Cerebellar cortex (tissue), 1 donor: ENCODE results near the gene SWI5.

Experiments
- DNase-seq: peaks from one replicate; pipeline ENCODE4 v3.0.0-alpha.2; 2015; ENCODE audit warnings: low spot score

Gene SWI5

DNA sequence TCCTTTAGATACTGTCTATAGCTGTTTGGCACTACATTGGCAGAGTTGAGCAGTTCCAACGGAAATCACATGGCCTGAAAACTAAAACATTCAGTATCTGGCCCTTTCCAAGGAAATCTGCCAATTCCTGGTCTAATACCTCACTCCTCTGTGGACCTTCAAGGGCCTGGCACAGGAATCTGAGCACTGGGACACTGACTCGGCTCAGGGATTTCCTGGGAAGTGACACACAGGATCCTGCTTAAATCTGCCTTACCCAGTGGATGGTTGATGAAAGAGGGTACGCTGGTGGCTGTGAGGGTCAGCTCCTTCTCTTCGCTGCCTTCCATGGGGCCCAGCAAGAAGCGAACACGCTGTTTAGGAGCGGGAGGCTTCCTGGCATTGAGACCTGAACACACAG, 45.3 kb downstream of the SWI5 start:
- no peak for DNase-seq

DNA sequence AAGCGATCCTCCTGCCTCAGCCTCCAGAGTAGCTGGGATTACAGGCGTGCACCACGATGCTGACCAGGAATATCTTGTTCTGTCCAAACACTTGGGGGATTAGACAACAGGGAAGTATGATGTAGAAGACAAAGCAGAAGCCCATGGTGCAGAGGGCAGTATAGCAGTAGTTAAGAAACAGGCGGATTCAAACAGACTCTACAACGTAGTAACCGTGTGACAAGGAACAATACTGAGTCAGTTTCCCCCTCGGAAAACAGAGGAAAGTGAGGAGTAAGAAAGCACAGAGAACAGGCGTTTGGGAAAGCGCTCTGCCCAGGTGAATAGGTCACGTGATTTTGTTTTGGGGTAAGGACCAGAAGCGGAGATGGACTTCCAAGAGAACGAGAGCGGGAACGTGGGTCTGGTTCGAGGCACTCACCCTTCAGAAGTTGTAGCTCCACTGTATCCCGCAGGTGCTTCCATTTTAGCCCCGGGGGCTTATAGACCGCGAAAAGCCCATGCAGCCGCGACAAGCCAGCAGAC, 45.9 kb downstream of the SWI5 start:
- no peak for DNase-seq

DNA sequence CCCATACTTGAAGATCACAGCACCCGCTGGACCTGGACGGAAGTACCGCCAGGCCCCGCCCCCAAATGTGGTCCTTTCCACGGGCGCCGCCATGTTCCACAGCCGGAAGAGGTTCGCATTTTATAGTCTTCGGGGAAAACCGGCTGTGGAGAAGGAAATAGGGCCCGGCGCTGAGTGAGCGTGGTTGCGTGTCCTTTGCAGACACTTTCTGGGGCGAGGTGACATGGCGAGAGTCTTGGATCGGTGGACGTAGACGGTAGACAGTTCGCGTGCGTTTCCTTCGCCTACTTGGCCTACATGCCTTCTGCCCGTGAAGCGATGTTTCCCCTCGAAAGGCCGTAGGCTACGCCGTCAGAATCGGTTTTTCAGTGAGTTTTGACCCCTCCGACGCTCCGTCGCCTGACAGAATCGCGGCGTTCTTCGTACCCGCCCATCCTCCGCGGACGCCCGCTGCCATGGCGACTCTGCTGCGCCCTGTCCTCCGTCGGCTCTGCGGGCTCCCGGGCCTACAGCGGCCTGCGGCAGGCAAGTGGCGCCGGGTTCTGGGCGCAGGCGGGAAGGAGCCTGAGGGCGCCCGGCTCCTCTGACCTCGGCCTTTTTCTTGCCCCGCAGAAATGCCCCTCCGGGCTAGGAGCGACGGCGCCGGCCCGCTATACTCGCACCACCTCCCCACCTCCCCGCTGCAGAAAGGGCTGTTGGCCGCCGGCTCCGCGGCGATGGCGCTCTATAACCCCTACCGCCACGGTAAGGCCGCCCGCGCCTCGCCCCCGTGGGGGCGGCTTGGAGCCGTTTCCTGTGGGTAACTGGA, 46.5 kb downstream of the SWI5 start, which contains the start of the genes COQ4 and TRUB2:
Gene COQ4 (plus strand): TSS at position 436 of the 808 bp plus-strand sequence. CDS start 20 bp downstream, at position 456.
Gene TRUB2 (minus strand): TSS at position 44 of the 808 bp plus-strand sequence. CDS start 39 bp downstream, at position 5.
- peak; percentile 96 for DNase-seq

DNA sequence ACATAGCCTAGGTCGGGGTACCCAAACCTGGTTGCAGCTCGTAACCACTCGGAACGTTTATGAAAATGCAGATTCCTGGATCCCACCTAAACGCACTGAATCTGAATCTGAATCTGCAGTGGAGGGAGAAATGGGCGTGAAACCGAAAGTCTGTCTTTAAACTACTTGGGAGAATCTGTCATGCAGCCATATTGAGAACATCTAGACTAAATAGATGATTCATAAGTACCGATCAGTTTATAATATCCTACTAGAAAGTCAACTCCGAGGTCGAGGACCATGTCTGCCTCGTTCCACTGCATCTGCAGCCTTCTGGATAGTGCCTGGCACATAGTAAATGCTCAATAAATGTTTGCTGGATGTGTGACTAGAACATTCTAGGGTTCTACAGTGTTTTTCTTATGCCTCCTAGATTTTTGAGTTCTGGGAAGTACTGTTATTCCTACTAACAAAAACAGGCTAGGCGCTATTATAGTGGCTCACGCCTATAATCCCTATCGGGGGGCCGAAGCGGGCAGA, 47.2 kb downstream of the SWI5 start:
- DNase-seq = no peak

DNA sequence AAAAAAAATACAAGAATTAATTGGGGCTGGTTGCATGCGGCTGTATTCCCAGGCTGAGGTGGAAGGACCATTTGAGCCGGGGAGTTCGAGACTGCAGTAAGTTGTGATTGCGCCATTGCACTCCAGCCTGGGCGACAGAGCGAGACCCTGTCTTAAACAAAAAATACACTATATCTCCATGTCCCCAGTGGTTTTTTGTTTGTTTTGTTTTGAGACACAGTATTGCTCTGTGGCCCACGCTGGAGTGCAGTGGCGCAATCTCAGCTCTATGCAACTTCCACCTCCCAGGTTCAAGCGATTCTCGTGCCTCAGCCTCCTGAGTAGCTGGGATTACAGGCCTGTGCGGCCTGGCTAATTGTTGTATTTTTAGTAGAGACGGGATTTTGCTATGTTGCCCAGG, 47.7 kb downstream of the SWI5 start:
- no peak for DNase-seq

DNA sequence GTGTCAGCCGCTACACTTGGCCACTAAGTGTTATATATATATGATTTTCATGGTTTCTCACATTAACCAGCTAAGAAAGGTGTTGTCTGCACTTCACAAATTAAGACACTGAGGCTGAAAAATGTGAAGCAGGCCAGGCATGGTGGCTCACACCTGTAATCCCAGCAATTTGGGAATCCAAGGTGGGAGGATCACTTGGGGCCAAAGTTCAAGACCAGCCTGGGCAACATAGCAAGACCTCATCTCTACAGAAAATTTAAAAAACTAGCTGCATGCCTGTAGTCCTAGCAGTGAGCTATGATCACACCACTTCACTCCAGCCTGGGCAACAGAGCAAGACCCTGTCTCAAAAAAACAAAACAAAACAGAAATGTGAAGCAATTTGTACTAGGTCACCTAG, 48.3 kb downstream of the SWI5 start:
- no peak for DNase-seq

DNA sequence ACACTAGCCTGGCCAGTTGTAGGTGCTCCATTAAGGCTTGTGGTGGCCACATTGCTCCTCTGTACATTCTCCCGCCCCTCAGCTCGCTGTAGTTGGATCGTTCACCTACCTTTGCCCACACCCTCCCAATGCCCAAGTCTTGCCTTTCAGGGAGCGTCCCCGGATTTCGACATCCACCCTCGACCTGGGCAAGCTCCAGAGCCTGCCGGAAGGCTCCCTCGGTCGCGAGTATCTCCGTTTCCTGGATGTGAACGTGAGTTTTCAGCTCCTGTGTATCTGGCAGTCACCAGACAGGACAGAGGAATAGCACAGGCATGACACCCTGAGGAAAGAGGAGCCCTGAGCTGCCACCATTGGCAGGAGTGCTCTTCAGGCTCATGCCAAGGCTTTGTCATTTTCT, 49.6 kb downstream of the SWI5 start:
- no peak for DNase-seq

DNA sequence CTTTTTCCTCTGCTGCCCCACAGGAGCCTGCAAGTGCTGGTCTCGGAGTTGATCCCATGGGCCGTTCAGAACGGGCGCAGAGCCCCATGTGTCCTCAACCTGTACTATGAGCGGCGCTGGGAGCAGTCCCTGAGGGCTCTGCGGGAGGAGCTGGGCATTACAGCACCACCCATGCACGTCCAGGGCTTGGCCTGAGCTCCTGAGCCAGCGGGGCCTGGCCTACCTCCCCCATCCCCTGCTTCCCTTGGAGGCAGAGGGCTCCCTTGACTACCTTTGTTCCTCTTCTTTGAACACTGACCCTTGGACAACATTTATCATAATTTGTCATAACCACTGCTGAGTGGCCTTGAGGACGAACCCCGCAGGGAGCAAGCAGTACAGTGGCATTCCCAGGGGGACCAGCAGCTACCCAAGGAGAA, 57.4 kb downstream of the SWI5 start:
- no peak for DNase-seq

DNA sequence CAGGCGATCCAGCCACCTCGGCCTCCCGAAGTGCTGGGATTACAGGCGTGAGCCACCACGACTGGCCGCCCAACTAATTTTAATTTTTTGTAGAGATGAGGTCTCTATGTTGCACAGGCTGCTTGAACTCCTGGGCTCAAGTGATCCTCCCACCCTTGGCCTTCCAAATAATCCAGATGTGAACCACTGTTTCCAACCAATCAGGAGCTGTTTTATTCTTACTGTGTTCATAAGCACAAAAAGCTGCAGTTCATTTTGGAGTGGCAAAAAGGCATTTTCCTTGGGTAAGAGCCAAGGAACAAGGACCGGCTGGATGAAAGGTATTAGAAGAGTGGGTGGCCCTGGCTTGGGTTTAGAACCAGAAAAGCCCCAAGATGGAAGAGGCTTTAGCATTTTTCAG, 59.1 kb downstream of the SWI5 start:
- DNase-seq = no peak

DNA sequence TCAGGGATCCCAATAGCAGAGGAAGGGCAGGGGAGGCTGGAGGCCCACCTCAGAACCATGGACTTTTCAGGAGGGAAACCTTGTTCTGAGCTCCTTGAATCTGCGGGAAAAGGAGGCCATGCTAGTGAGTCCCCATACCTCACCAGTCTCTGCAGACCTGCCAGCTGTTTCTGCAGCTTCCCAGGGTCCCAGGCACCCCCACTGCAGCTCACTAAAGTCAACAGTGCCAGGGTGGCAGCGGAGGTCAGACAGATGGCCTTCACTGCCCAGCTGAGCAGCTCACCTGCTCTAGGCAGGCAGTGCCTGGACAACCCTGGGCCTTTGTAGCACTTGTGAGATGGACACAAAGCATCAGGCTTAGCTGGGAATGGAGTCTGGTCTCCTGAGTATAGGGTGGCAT, 59.8 kb downstream of the SWI5 start:
- no peak for DNase-seq

DNA sequence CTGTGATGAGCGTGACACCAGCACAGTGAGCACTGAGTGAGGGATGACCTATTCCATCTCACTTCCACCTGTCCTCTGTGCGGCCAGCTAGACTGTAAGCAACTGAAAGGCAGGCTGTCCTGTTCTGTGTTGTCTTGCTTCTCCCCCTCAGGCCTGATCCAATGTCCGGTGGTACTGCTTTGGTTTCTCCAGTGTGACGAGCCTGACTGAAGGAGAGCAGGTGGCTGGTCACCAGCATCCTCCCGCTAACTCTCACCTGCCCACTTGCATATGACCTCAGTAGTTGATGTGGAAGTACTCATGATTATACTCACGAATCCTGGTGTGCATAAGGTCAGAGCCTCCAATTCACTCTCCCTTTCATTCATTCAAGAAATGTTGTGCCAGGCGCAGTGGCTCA, 61.9 kb downstream of the SWI5 start:
- no peak for DNase-seq
